A549 (cell line): ENCODE data around the gene OGFR. TPM values are rescaled to one million over a fixed set of nuclear protein-coding genes. Genes with fewer than 3 reads are reported as not detected.

ENCODE experiments used
- ATAC-seq, 2 experiments: fragments of 200-7000 bp in 1 of 2; fragments of >200 bp in 1 of 2; cut with Nextera tagmentation in 1 of 2; cut with Tn5 transposase in 1 of 2; 3 replicates each; pipeline versions ENCODE4 v1.8.0 to v1.9.1; 2018 to 2020; ENCODE audit warnings: mild to moderate bottlenecking in 1 of 2, moderate library complexity in 1 of 2
- CTCF ChIA-PET: fragments of 300-600 bp; sonication (Branson Sonifier 250); formaldehyde crosslinking; extraction: SDS; loops from one replicate; lab custom pipeline; 2021; ENCODE audit warnings: antibody characterized with exemption, inconsistent platforms; lab: Yijun Ruan, JAX
- POLR2A ChIA-PET: fragments of 350-600 bp; formaldehyde crosslinking; extraction: SDS; loops from one replicate; lab custom pipeline; 2021; ENCODE audit warnings: antibody characterized with exemption, inconsistent platforms; lab: Yijun Ruan, JAX
- DNase-seq, 2 experiments: peaks; one replicate each; pipeline versions ENCODE4 v3.0.0 to v3.0.0-alpha.2; 2011 to 2016; ENCODE audit warnings: low read depth in 1 of 2, low spot score in 1 of 2
- FAIRE-seq: peaks from 2 replicates; lab custom pipeline; 2011; peaks lifted over from hg19 to GRCh38; lab: Jason Lieb, UNC
- H3K27ac ChIP-seq, 2 experiments: fragments of >200 bp; sonication (Bioruptor Twin); formaldehyde crosslinking; 3 replicates each; pipeline ENCODE4 v1.5.1; 2016 to 2017
- H3K4me1 ChIP-seq: fragments of >200 bp; sonication (Bioruptor Twin); formaldehyde crosslinking; 3 replicates; pipeline ENCODE4 v1.6.1; 2016
- H3K4me2 ChIP-seq: fragments of >200 bp; sonication (Bioruptor Twin); formaldehyde crosslinking; 3 replicates; pipeline ENCODE4 v1.6.1; 2016
- H3K4me3 ChIP-seq: fragments of >200 bp; sonication (Bioruptor Twin); formaldehyde crosslinking; 3 replicates; pipeline ENCODE4 v1.5.1; 2016
- H3K9me3 ChIP-seq: fragments of >200 bp; sonication (Bioruptor Twin); formaldehyde crosslinking; 3 replicates; pipeline ENCODE4 v1.6.1; 2016
- BHLHE40 ChIP-seq: IDR thresholded peaks from 2 replicates; pipeline ENCODE4 v1.6.1; 2012; ENCODE audit warnings: low read depth, low read length, inconsistent platforms
- E2F6 ChIP-seq: IDR thresholded peaks from 2 replicates; pipeline ENCODE4 v1.6.1; 2012; ENCODE audit warnings: low read depth, borderline replicate concordance
- EHMT2 ChIP-seq: fragments of 200-600 bp; sonication (generic); IDR thresholded peaks from 2 replicates; pipeline ENCODE4 v1.6.1; 2016; ENCODE audit warnings: antibody characterized with exemption, low read depth, mild to moderate bottlenecking, moderate library complexity
- ESRRA ChIP-seq: fragments of 150-350 bp; IDR thresholded peaks from 2 replicates; pipeline ENCODE4 v1.6.1; 2014; ENCODE audit warnings: mild to moderate bottlenecking, low read length, borderline replicate concordance
- FOSL2 ChIP-seq, 2 experiments: fragments of 450-650 bp in 1 of 2; fragments of >200 bp in 1 of 2; sonication (Bioruptor Twin) in 1 of 2; formaldehyde crosslinking; IDR thresholded peaks; 2 replicates each; pipeline versions ENCODE4 v1.5.0 to v1.6.1; 2016 to 2020; ENCODE audit warnings: mild to moderate bottlenecking in 1 of 2, moderate library complexity in 1 of 2
- HMGXB4 ChIP-seq: fragments of 250-450 bp; sonication (Bioruptor Pico); IDR thresholded peaks from 2 replicates; pipeline ENCODE4 v1.5.0; 2021; ENCODE audit warnings: mild to moderate bottlenecking, moderate library complexity, borderline replicate concordance
- HOXB5 ChIP-seq: fragments of 250-450 bp; sonication (Bioruptor Pico); IDR thresholded peaks from 2 replicates; pipeline ENCODE4 v1.5.0; 2020; ENCODE audit warnings: mild to moderate bottlenecking, moderate library complexity
- KDM5A ChIP-seq: fragments of 200-600 bp; sonication (generic); IDR thresholded peaks from 2 replicates; pipeline ENCODE4 v1.6.1; 2016; ENCODE audit warnings: antibody characterized with exemption, mild to moderate bottlenecking
- MAFK ChIP-seq: fragments of 450-650 bp; IDR thresholded peaks from 2 replicates; pipeline ENCODE4 v1.6.1; 2014; ENCODE audit not compliant: partially characterized antibody
- MAZ ChIP-seq: fragments of 150-350 bp; IDR thresholded peaks from 2 replicates; pipeline ENCODE4 v1.6.1; 2014; ENCODE audit warnings: antibody characterized with exemption, low read depth, low read length, borderline replicate concordance
- NFE2L2 ChIP-seq: fragments of 150-350 bp; conservative IDR thresholded peaks from 2 replicates; pipeline ENCODE4 v1.6.1; 2014; ENCODE audit warnings: low read length
- PBX3 ChIP-seq: IDR thresholded peaks from 2 replicates; pipeline ENCODE4 v1.6.1; 2012
- POLR2AphosphoS2 ChIP-seq: conservative IDR thresholded peaks from 2 replicates; pipeline ENCODE4 v1.6.1; 2012; ENCODE audit warnings: low read length, improper control_type of control experiment, inconsistent platforms
- RAD21 ChIP-seq, 2 experiments: fragments of >200 bp in 1 of 2; sonication (Bioruptor Twin) in 1 of 2; formaldehyde crosslinking in 1 of 2; IDR thresholded peaks in 1 of 2; conservative IDR thresholded peaks in 1 of 2; 2 replicates in 1 of 2; 3 replicates in 1 of 2; pipeline ENCODE4 v1.6.1; 2012 to 2018; ENCODE audit warnings: inconsistent platforms in 1 of 2
- RARB ChIP-seq: fragments of 250-450 bp; sonication (Bioruptor Pico); IDR thresholded peaks from 2 replicates; pipeline ENCODE4 v1.8.0; 2021; ENCODE audit warnings: mild to moderate bottlenecking, moderate library complexity
- RFX5 ChIP-seq: fragments of 450-650 bp; IDR thresholded peaks from 2 replicates; pipeline ENCODE4 v1.7.1; 2014; ENCODE audit warnings: antibody characterized with exemption, mild to moderate bottlenecking, moderate library complexity
- SREBF2 ChIP-seq: fragments of 450-650 bp; IDR thresholded peaks from 2 replicates; pipeline ENCODE4 v1.6.1; 2014; ENCODE audit warnings: mild to moderate bottlenecking, moderate library complexity
- TFCP2L1 ChIP-seq: fragments of 250-450 bp; sonication (Bioruptor Pico); IDR thresholded peaks from 2 replicates; pipeline ENCODE4 v1.5.0; 2021; ENCODE audit warnings: mild to moderate bottlenecking
- ZC3H11A ChIP-seq: fragments of 450-650 bp; IDR thresholded peaks from 2 replicates; pipeline ENCODE4 v1.6.1; 2014; ENCODE audit warnings: antibody characterized with exemption, mild to moderate bottlenecking
- WGBS: methylation state at CpG from one replicate; pipeline ENCODE4 v1.1.6; 2017; ENCODE audit errors: missing lambda C conversion rate; 5-methylcytosine and 5-hydroxymethylcytosine counted together
- polyA plus RNA-seq, 4 experiments: library from polyadenylated mRNA; depleted of rRNA in 3 of 4; stranded (reverse); fragments of >200 nt; fragmentation: RNase III in 1 of 4; extraction: RNeasy Plus Mini Kit Qiagen cat#74134 plus additional on column Dnase treatment in 1 of 4; gene quantifications; 2 replicates in 3 of 4; 3 replicates in 1 of 4; pipeline ENCODE4 v1.2.3, GENCODE V29; 2011 to 2017

OGFR gene
- polyA plus RNA-seq, 2 of the 4 experiments (the other 2 are of a cell fraction): 15.9 to 35.6 TPM

GRCh38 chr20:62819494-62820174, 15.0 kb downstream of the OGFR start:
- Histone ChIP-seq H3K4me2 (peak overlapping the region; percentile 49; the same call in 2 of the 3 replicates), H3K27ac (peak overlapping the region; percentile 28 to 80; a peak in 3 of 6 replicates)
- FAIRE-seq: no peak
- TF ChIP-seq ZC3H11A (no peak), RAD21 (conservative IDR thresholded peaks at IDR 0.05 in 1 of 2, IDR thresholded peaks at IDR 0.05 in 1 of 2) (no peak), RFX5 (no peak), PBX3 (no peak), POLR2AphosphoS2 (no peak), MAFK (no peak), EHMT2 (no peak), HOXB5 (CRISPR knock-in tag) (no peak), E2F6 (no peak), ESRRA (no peak), KDM5A (no peak)
- TF ChIP-seq, all 56 proteins: peak for 0
- ChIA-PET POLR2A (no interaction called here), CTCF (interaction anchor here (0.5 to 7.1 kb wide), 5 partner anchors 11 to 191 kb away, joined by 3 to 76 read pairs (median 4); no protein-coding TSS in a partner anchor)
- no peak overlapping the region for H3K4me3 ChIP-seq
- ATAC-seq: peak; percentile 3 to 7; a peak in 2 of 6 replicates
- peaks cover 65% of the 10 kb centered on the region for H3K4me1 ChIP-seq
- whole genome bisulfite sequencing: 89% methylated on average over 8 of the region's 16 CpGs
- DNase-seq: no peak
- H3K9me3 ChIP-seq: no peaks in the 10 kb centered on the region

GRCh38 chr20:62820208-62820961, 15.8 kb downstream of the OGFR start:
- TF ChIP-seq MAZ (no peak), BHLHE40 (no peak), RARB (CRISPR knock-in tag) (no peak), E2F6 (no peak), TFCP2L1 (no peak), POLR2AphosphoS2 (no peak), KDM5A (no peak), HMGXB4 (CRISPR knock-in tag) (no peak), PBX3 (no peak), SREBF2 (no peak), NFE2L2 (no peak), FOSL2 (IDR thresholded peaks at IDR 0.05) (no peak), FOSL2 (CRISPR knock-in tag; IDR thresholded peaks at IDR 0.05) (no peak)
- Histone ChIP-seq H3K4me3 (no peak overlapping the region), H3K27ac (peak overlapping the region in 1 of 2 experiments; percentile 80; a peak in 3 of 6 replicates), H3K9me3 (no peaks in the 10 kb centered on the region), H3K4me1 (peaks cover 62% of the 10 kb centered on the region), H3K4me2 (peak overlapping the region; percentile 49; the same call in 2 of the 3 replicates)
- FAIRE-seq (no peak), DNase-seq (no peak), ATAC-seq (no peak)
- 65% methylated on average over 17 of the region's 23 CpGs for WGBS
- ChIA-PET POLR2A (no interaction called here), CTCF (interaction anchor here (0.5 to 7.1 kb wide), 4 partner anchors 11 to 192 kb away, joined by 3 to 76 read pairs (median 4); no protein-coding TSS in a partner anchor)
